ENCODE measurements around the gene CFAP73. TPM values are rescaled to one million over a fixed set of nuclear protein-coding genes. Genes with fewer than 3 reads are reported as not detected.

Gene CFAP73
- polyA plus RNA-seq, 1 of the 3 experiments (the other 2 are of a cell fraction) = not detected

- Histone ChIP-seq H3K4me1 (ENCODE audit: control insufficient read depth in 1 of 2, insufficient read depth in 2 of 2, low read depth in 1 of 2, low read length in 1 of 2) (peaks cover 7 to 23% of the 10 kb centered on the region in 2 experiments; a peak in 2 of 4 replicates), H3F3A (replicated peaks; ENCODE audit: insufficient read depth) (no peaks in the 10 kb centered on the region), H3K4me2 (no peak overlapping the region), H3K4me3 (ENCODE audit: low read depth in 2 of 2, low read length in 1 of 2) (no peak overlapping the region), H3K9me3 (no peaks in the 10 kb centered on the region), H3K9ac (no peak overlapping the region), H3K36me3 (replicated peaks in 1 of 2; ENCODE audit: control insufficient read depth in 1 of 2, insufficient read depth in 2 of 2, low read length in 1 of 2) (peaks cover 13 to 50% of the 10 kb centered on the region in 2 experiments), H3K9me2 (no peaks in the 10 kb centered on the region), H3K27ac (ENCODE audit: low read depth in 2 of 2, low read length in 1 of 2) (no peak overlapping the region; a peak in 1 of 4 replicates), H2AFZ (ENCODE audit: low read depth) (no peak overlapping the region), H3K79me2 (ENCODE audit: insufficient read depth) (no peaks in the 10 kb centered on the region), H3K27me3 (ENCODE audit: insufficient read depth) (no peaks in the 10 kb centered on the region), H4K20me1 (ENCODE audit: insufficient read depth) (peaks cover 8% of the 10 kb centered on the region; the same call in 1 of the 2 replicates)
- ChIA-PET CTCF (interaction anchor here (0.9 to 5.6 kb wide), 4 partner anchors 10 to 170 kb away, joined by 3 to 39 read pairs (median 16); no protein-coding TSS in a partner anchor), POLR2A (interaction anchor here (1.0 kb wide), 1 partner anchor 10 kb away, joined by 3 read pairs; no protein-coding TSS in a partner anchor)
- 94% methylated on average over 10 of the region's 12 CpGs for WGBS (ENCODE audit: low lambda C conversion rate)
- TF ChIP-seq FOXJ3 (CRISPR knock-in tag; IDR thresholded peaks at IDR 0.05) (no peak), SIN3A (IDR thresholded peaks at IDR 0.05; ENCODE audit: borderline replicate concordance, low read depth, low read length) (no peak), CTCF (IDR thresholded peaks at IDR 0.05) (no peak), PBX3 (IDR thresholded peaks at IDR 0.05) (no peak), YY1 (IDR thresholded peaks at IDR 0.05; ENCODE audit: low read depth) (no peak), FOXM1 (IDR thresholded peaks at IDR 0.05; ENCODE audit: low read depth) (no peak), POLR2AphosphoS5 (IDR thresholded peaks at IDR 0.05; ENCODE audit: low read depth, low read length) (no peak), JUND (IDR thresholded peaks at IDR 0.05) (no peak), REST (IDR thresholded peaks at IDR 0.05; ENCODE audit: low read depth, low read length) (no peak), RCOR1 (IDR thresholded peaks at IDR 0.05; ENCODE audit: low read length) (no peak), USF1 (IDR thresholded peaks at IDR 0.05; ENCODE audit: borderline replicate concordance, low read depth) (no peak), FOSL2 (IDR thresholded peaks at IDR 0.05; ENCODE audit: borderline replicate concordance, low read depth) (no peak), NFIC (IDR thresholded peaks at IDR 0.05; ENCODE audit: borderline replicate concordance) (no peak), MXI1 (IDR thresholded peaks at IDR 0.05; ENCODE audit: low read depth, low read length) (no peak), RAD21 (IDR thresholded peaks at IDR 0.05; ENCODE audit: low read length) (no peak)
- TF ChIP-seq, protein P1, sequence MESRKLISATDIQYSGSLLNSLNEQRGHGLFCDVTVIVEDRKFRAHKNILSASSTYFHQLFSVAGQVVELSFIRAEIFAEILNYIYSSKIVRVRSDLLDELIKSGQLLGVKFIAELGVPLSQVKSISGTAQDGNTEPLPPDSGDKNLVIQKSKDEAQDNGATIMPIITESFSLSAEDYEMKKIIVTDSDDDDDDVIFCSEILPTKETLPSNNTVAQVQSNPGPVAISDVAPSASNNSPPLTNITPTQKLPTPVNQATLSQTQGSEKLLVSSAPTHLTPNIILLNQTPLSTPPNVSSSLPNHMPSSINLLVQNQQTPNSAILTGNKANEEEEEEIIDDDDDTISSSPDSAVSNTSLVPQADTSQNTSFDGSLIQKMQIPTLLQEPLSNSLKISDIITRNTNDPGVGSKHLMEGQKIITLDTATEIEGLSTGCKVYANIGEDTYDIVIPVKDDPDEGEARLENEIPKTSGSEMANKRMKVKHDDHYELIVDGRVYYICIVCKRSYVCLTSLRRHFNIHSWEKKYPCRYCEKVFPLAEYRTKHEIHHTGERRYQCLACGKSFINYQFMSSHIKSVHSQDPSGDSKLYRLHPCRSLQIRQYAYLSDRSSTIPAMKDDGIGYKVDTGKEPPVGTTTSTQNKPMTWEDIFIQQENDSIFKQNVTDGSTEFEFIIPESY (IDR thresholded peaks at IDR 0.05; ENCODE audit: borderline replicate concordance, low read depth) = no peak
- DNase-seq = no peak
Observed at GRCh38 chr12:113163030-113163360, 13.5 kb downstream of the CFAP73 start.

Measured in SK-N-SH (cell line).